ENCODE results near the gene KCTD18.

KCTD18 gene

DNA sequence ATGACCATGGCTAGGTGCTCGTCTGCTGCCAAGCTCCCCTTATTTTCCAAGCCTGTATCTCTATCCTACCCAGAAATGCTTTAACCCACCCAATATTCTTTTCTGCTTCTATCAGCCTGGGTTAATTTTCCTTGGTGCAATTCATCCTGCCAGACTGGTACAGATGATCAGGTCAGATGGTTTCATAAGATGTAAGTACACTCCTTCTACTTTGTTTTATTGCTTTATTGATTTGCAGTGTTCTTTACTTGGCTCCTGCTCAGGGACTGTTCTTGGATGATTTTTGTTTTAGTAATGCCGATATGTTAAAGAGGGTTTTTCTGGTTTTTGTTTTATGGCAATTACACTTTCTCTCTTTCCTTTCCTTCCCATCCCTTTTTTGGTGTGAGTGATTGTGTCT is 13.7 kb upstream of the KCTD18 start:
- H3K4me3 ChIP-seq (ENCODE audit: low read length): no peak overlapping the region
- peaks cover 13% of the 10 kb centered on the region for H3K36me3 ChIP-seq (ENCODE audit: control insufficient read depth, low read length)
- no peaks in the 10 kb centered on the region for H4K20me1 ChIP-seq (ENCODE audit: control insufficient read depth, insufficient read depth, low read depth, low read length)
- TF ChIP-seq EZH2phosphoT487 (IDR thresholded peaks at IDR 0.05; ENCODE audit: borderline replicate concordance, low read length): no peak
- TF ChIP-seq, protein P1, sequence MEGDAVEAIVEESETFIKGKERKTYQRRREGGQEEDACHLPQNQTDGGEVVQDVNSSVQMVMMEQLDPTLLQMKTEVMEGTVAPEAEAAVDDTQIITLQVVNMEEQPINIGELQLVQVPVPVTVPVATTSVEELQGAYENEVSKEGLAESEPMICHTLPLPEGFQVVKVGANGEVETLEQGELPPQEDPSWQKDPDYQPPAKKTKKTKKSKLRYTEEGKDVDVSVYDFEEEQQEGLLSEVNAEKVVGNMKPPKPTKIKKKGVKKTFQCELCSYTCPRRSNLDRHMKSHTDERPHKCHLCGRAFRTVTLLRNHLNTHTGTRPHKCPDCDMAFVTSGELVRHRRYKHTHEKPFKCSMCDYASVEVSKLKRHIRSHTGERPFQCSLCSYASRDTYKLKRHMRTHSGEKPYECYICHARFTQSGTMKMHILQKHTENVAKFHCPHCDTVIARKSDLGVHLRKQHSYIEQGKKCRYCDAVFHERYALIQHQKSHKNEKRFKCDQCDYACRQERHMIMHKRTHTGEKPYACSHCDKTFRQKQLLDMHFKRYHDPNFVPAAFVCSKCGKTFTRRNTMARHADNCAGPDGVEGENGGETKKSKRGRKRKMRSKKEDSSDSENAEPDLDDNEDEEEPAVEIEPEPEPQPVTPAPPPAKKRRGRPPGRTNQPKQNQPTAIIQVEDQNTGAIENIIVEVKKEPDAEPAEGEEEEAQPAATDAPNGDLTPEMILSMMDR (IDR thresholded peaks at IDR 0.05; ENCODE audit: low read depth, low read length, poor library complexity, severe bottlenecking): no peak
- H3F3A ChIP-seq (ENCODE audit: control insufficient read depth, insufficient read depth): no peaks in the 10 kb centered on the region
- H3K4me2 ChIP-seq (ENCODE audit: low read length): no peak overlapping the region
- peaks cover 27% of the 10 kb centered on the region for H3K4me1 ChIP-seq (ENCODE audit: control insufficient read depth, low read length)
- no peaks in the 10 kb centered on the region for H3K9me3 ChIP-seq (ENCODE audit: control insufficient read depth, insufficient read depth, low read length)
- H3K9me2 ChIP-seq (replicated peaks; ENCODE audit: control insufficient read depth, low read length): no peaks in the 10 kb centered on the region
- no peaks in the 10 kb centered on the region for H3K27me3 ChIP-seq (ENCODE audit: control insufficient read depth, low read length)
- peaks cover 25% of the 10 kb centered on the region for H3K79me2 ChIP-seq (ENCODE audit: control insufficient read depth, low read length)
- H3K27ac ChIP-seq (ENCODE audit: low read depth, low read length): no peak overlapping the region

DNA sequence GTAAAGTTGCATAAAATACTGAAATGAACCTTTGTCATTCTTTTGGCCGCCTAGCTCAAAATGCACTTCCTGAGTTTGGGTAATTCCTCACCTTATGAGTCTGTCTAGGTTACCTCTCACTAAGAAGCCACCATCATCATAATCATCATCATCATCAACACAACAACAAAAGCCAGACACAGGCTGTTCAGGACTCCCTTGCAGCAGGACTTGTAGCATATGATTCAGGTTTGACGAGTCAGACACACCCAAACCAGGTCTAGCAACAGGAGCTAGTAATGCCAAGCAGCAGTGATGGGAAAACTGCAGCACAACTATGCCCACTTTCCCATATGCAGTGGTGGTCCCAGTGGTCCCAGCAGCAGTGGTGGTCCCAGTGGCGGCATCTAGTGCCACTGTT is 13.3 kb upstream of the KCTD18 start:
- Histone ChIP-seq H4K20me1 (ENCODE audit: control insufficient read depth, insufficient read depth, low read depth, low read length) (no peaks in the 10 kb centered on the region), H3K9me3 (ENCODE audit: control insufficient read depth, insufficient read depth, low read length) (no peaks in the 10 kb centered on the region), H3K9me2 (replicated peaks; ENCODE audit: control insufficient read depth, low read length) (no peaks in the 10 kb centered on the region), H3F3A (ENCODE audit: control insufficient read depth, insufficient read depth) (no peaks in the 10 kb centered on the region), H3K4me1 (ENCODE audit: control insufficient read depth, low read length) (peaks cover 23% of the 10 kb centered on the region), H3K4me2 (ENCODE audit: low read length) (no peak overlapping the region), H3K79me2 (ENCODE audit: control insufficient read depth, low read length) (peaks cover 20% of the 10 kb centered on the region), H3K4me3 (ENCODE audit: low read length) (no peak overlapping the region), H3K27me3 (ENCODE audit: control insufficient read depth, low read length) (no peaks in the 10 kb centered on the region), H3K36me3 (ENCODE audit: control insufficient read depth, low read length) (peaks cover 9% of the 10 kb centered on the region), H3K27ac (ENCODE audit: low read depth, low read length) (no peak overlapping the region)
- no peak for TF ChIP-seq EZH2phosphoT487 (IDR thresholded peaks at IDR 0.05; ENCODE audit: borderline replicate concordance, low read length)
- TF ChIP-seq, protein P1 (IDR thresholded peaks at IDR 0.05; ENCODE audit: low read depth, low read length, poor library complexity, severe bottlenecking): no peak

DNA sequence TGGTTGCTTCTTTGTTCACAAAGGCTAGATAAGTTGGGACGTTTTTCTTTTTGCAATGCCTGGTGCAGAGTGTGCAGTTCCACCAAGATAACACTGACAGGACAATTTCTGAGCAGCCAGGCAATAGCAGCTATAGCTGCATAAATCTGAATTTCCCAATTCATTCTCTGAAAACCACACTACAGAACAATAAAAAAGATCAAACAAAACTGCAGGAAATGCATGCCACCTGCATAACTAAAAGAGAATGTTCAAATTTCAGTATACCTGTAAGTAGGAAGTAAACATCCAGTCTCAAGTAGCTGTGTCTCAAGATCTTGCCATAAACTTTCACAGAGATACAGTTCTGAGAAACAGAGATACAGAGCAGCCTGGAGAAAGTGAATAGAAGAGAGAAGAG is 5.3 kb upstream of the KCTD18 start:
- H3F3A ChIP-seq (ENCODE audit: control insufficient read depth, insufficient read depth): no peaks in the 10 kb centered on the region
- H3K36me3 ChIP-seq (ENCODE audit: control insufficient read depth, low read length): no peaks in the 10 kb centered on the region
- no peak overlapping the region for H3K4me3 ChIP-seq (ENCODE audit: low read length)
- no peak for TF ChIP-seq EZH2phosphoT487 (IDR thresholded peaks at IDR 0.05; ENCODE audit: borderline replicate concordance, low read length)
- TF ChIP-seq, protein P1 (IDR thresholded peaks at IDR 0.05; ENCODE audit: low read depth, low read length, poor library complexity, severe bottlenecking): no peak
- no peaks in the 10 kb centered on the region for H4K20me1 ChIP-seq (ENCODE audit: control insufficient read depth, insufficient read depth, low read depth, low read length)
- H3K9me3 ChIP-seq (ENCODE audit: control insufficient read depth, insufficient read depth, low read length): no peaks in the 10 kb centered on the region
- H3K27ac ChIP-seq (ENCODE audit: low read depth, low read length): no peak overlapping the region
- no peaks in the 10 kb centered on the region for H3K9me2 ChIP-seq (replicated peaks; ENCODE audit: control insufficient read depth, low read length)
- 0 out of 2 replicates have a peak, but pooled peaks cover 5% of the 10 kb centered on the region for H3K27me3 ChIP-seq (ENCODE audit: control insufficient read depth, low read length)
- H3K4me2 ChIP-seq (ENCODE audit: low read length): no peak overlapping the region
- peaks cover 8% of the 10 kb centered on the region for H3K4me1 ChIP-seq (ENCODE audit: control insufficient read depth, low read length)
- H3K79me2 ChIP-seq (ENCODE audit: control insufficient read depth, low read length): no peaks in the 10 kb centered on the region

All from DOHH2 (cell line).